HG03378 (cell line): Measurements from ENCODE around the gene RIT1.
"Not testable (repeated sequence)": the region's sequence is repeated elsewhere in the genome, so short reads cannot be mapped to it uniquely, and the experiment has no call there.

ENCODE experiments used
- ATAC-seq: cut with Tn5 transposase; IDR thresholded peaks from one replicate; pipeline ENCODE4 v1.9.1; 2021; ENCODE audit warnings: mild to moderate bottlenecking, moderate library complexity; ENCODE audit not compliant: unreplicated experiment

The RIT1 gene

DNA sequence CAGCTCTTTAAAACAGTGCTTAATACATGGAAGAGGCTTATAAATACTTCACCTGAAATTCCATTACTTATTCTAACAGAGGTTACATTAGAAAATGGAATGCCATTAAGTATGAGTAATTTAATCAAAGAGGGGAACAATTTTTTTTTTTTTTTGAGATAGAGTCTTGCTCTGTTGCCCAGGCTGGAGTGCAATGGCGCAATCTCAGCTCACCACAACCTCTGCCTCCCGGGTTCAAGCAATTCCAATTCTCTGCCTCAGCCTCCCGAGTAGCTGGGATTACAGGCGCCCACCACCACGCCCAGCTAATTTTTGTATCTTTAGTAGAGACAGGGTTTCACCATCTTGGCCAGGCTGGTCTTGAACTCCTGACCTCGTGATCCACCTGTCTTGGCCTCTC is 15.5 kb downstream of the RIT1 start:
- ATAC-seq: not testable (repeated sequence)

DNA sequence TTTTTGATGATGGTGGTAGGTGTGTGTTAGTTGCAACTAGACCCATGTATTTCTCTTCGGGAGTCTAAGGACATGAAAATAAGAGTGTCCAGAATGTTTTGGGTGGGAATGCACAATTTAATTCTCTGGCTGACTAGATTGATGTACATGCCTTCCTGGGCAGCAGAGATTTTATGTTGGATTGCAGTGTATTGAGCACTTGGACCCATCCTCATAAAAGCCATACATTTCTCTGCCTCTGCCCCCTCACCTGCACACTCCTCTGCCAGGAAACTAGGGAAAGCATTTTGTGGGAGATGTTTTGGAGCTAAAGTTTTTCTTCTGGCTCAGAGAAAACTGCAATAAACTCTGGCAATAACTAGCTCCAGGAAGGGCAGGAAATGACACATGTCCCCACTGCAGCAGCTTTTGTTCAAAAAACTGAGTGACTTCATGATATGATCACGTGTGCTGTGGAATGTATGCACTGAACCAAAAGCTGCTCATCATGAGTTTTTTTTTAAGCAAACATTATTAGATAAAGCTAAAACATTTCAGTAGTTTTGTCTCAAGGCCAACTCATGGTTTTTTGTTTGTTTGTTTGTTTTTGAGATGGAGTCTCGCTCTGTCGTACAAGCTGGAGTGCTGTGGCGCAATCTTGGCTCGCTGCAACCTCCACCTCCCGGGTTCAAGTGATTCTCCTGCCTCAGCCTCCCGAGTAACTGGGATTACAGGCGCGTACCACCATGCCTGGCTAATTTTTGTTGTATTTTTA is 17.6 kb downstream of the RIT1 start:
- ATAC-seq: no peak

DNA sequence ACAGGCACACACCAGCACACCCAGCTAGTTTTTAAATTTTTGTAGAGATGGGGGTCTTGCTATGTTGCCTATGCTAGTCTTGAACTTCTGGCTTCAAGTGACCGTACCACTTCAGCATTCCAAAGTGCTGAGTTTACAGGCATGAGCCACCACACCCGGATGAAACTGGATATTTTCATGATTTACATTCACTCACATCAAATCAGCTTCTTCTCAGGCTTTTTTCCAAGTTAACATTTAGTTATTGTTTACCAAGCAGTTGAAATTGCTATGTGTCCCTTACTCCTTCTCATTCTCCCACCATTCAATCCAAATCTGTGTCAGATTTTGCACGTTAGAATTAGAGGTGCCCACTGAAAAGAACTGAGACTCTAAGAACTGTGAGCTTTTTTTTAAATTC is 18.4 kb downstream of the RIT1 start:
- ATAC-seq: no peak

DNA sequence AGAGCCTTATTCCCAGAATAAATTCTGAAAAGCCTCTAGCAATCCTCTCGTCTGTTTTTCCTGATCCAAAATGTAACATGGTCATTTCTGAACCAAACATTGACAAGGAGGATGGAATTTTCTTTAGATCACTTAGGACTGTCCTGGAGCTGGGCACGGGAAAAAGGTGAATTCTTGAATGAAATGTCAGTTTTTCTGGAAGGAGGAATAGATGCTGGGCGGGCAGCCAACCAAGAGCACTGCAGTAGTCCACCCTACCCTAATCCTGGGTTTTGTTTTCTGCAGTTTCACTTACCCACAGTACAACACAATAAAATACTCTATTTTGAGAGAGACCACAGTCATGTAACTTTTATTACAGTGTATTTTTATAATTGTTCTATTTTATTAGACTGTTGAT is 20.9 kb downstream of the RIT1 start:
- ATAC-seq: no peak

DNA sequence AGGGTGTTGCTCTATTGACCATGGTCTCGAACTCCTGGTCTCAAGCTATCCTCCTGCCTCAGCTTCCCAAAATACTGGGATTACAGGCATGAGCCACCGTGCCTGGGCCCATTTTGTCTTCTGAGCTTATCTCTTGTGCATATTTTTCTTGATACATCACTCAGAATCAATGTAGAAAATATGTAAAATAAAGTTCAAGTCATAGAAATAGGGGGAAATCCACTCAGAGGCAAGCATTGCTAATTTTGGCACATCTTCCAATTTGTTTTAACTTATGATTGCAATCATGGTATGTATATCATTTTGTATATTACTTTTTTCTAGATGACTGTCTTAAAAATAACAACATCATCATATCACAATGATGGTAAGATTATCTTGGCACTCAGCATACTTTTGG is 21.6 kb downstream of the RIT1 start:
- no peak for ATAC-seq

DNA sequence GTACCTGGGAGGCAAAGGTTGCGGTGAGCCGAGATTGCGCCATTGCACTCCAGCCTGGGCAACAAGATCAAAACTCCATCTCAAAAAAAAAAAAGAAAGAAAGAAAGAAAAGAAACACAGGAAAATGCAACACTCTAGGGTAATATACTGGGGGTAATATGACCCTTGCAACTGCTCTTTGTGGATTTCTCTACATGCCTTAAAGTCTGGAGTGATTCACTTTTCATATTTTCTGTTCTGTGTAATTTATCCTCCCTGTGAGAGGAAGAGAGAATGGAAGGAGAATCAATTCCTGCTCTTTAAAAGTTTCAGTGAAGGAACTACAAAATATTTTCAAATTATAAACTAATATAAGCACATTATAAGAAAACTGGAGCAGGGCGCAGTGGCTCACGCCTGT is 22.7 kb downstream of the RIT1 start:
- no peak for ATAC-seq

DNA sequence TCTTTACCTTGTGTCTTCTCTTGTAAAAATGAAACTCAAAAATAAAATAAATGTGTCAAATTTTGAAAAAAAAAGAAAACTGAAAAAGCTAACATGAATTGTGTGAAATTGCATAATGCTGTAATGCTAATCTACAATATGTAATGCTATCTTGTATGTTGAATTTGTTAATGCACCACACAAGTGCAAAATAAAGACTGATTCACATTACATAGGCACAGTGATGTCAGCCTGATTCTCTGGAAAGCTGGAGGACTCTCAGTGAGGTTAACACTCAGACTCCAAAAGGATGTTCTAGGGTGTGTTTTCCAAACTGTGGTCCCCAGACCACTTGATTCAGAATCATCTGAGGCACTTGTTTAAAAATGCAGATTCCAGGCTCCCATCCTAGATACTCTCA is 26.2 kb downstream of the RIT1 start:
- ATAC-seq: no peak

DNA sequence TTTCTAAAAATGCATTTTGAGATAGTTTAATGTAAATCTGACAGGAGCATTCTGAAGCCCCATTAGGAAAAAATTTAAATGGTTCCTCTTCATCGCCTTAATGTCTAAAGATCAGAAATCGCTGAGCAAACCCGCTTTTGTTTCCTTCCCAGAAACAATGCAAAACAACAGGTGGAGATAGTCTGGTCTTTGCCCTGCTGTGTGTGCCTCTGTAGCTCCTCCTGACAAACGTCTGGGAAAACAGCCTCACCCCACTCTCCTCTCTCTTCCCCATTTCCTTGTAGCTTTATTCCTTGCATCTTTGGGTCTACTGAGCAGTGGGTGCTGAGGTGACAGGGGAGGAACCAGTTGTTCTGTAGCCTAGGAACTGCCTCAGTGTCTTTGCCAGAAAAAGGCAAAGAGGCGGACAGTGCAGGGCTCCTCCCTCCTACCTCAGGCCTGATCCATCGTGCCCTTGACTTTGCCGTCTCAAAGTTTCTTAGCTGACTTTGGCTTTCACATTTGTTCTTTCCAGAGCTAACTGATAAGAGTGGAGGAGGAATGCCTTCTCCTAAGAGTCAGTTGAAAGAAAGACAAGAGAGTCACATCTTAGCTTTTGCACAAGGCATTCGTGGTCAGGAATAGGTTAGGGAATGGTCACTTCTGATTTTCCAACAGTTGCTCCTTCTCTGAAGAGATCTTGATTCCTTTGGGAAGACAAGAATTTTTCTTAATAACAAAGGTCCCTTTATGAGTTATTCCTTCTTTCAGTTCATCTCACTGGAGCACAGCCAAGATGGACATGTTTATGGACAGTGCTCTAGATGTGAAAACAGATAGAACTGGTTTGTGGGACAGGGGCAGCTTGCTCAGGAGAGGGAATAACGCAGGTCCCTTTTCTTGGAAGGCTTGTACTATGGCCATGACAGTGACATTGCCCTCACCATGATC is 26.9 kb downstream of the RIT1 start:
- no peak for ATAC-seq

DNA sequence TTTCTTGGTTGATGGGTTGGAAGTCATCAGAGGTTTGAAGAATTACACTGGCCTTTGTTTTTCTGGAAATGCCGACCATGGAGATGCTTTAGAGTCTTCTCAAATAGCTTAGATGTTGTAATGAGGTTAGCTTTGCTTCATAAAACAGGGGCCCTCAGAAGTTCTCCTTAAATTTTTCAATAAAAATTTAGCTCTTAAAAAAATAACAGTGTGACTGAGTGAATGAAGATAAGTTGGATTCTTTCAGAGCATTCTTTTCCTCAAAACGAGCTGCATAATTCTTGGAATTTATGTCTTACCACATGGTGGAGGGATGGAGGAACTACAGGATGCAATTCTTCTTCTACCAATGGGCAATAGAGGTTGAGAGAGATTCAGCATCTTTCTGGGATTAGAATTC is 28.4 kb downstream of the RIT1 start:
- no peak for ATAC-seq

DNA sequence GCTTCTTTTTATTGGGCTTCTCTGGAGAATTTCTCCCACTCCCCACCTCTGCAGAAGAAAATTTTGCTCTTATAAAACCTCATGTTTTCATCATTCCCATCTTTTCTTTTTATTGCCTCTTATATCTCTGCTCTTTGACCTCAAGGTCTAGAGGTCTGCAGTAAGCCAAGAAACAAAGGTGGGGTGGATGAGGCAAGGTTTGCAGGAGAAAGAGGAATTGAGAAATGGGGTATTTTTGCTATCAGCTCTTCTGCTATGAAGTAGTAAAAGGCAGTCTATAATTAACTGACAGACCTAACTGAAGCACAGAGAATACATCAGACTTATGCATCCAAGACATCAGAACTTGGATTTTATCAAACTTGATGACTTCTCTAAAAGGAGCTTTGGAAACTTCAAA is 28.9 kb downstream of the RIT1 start:
- no peak for ATAC-seq

DNA sequence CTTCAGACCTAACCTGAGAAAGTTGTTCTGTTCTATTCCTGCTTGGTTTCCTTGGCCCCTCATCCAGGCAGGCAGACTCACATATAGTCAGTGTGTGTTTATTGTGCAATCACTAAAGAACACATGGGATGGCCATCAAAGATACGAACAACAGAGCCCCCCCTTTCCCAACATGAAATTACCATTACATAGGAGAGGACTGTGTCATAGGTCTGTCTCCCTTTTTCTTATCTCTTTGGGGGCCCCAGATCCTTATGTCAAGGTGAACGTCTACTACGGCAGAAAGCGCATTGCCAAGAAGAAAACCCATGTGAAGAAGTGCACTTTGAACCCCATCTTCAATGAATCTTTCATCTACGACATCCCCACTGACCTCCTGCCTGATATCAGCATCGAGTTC is 30.2 kb downstream of the RIT1 start:
- ATAC-seq: no peak

DNA sequence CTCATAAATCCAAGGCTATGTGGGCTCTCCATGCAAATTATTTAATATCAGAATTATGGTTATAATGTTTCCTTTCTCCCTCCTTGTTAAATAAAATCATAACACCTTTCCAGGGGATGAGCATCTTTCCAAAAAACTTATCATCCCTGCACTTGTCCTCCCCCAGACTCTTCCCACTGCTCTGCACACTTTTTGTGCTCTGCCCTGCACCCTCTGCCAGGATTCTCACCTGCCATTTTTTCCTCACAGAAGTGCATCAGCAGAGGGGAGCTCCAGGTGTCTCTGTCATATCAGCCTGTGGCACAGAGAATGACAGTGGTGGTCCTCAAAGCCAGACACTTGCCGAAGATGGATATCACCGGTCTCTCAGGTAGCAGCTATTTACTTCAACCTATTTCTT is 30.9 kb downstream of the RIT1 start:
- ATAC-seq: no peak

DNA sequence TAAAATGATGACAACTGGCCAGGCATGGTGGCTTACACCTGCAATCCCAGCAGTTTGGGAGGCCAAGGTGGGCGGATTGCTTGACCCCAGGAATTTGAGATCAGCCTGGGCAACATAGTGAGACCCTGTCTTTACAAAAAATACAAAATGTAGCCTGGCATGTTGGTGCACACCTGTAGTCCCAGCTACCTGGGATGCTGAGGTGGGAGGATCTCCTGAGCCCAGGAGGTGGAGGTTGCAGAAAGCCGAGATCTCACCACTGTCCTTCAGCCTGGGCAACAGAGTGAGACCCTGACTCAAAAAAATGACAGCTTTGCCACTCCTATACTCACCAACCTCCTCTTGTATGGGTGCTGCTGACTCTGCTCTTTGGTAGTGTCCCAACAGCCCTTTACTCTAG is 33.2 kb downstream of the RIT1 start:
- no peak for ATAC-seq

DNA sequence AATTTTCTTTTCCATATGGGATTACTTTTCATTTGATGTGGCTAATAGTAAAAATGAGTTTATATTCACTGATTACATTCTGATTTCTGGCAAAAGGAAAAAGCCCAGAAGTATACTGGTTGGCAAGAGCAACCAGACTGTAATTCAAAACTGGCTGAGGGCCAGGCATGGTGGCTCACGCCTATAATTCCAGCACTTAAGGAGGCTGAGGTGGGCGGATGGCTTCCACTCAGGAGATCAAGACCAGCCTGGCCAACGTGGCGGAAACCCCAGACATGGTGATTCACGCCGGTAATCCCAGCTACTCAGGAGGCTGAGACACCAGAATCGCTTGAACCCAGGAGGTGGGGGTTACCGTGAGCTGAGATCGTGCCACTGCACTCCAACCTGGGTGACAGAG is 37.3 kb downstream of the RIT1 start:
- no peak for ATAC-seq

DNA sequence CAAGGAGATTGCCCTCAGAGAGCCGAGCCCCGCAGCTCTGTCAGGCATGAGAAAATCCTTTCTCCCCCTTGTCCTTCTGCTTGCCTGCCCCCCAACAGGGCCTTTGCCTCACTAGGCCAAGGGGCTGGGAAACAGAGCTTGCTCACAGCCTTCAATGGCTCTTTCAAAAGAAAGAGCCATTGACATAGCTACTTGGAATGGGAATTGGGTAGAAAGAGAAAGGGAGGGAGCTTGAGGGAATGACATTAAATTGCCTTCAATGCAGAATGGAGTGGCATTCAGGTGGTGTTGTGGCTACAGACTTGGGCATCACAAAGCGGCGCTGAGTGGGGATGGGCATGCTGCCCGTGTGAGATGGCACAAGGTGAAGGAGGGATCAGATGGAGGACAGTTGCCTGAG is 38.6 kb downstream of the RIT1 start:
- no peak for ATAC-seq

DNA sequence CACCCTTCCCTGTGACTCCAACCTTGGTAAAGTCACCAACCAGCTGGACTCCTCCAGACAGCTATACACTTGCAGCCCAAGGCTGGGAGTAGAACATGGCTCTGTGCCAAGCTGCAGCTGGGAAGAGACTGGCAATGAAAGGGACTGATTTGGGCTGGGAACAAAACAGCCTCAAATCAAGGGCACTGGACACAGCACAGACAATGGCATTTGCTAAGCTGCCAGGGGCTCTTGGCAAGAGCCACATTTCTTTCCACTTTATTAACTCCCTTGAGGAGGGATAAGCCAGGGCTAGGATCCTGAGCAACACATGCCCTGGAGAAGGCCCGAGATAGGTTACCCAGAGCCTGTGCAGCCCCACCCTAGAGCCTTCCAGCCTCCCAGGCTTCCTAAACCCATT is 39.8 kb downstream of the RIT1 start:
- no peak for ATAC-seq

DNA sequence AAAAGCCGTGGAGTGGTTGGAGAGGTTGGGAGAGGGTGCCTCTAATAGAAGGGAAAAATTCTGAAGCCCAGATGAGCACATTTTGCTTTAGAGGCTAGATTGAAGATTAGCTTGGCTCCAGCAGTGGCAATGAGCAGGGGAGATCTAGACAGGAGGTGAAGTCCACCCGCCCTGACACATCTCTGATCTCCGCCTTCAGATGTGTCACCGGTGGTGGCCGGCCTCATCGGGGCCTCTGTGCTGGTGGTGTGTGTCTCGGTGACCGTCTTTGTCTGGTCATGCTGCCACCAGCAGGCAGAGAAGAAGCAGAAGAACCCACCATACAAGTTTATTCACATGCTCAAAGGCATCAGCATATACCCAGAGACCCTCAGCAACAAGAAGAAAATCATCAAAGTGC is 43.4 kb downstream of the RIT1 start:
- ATAC-seq: no peak

DNA sequence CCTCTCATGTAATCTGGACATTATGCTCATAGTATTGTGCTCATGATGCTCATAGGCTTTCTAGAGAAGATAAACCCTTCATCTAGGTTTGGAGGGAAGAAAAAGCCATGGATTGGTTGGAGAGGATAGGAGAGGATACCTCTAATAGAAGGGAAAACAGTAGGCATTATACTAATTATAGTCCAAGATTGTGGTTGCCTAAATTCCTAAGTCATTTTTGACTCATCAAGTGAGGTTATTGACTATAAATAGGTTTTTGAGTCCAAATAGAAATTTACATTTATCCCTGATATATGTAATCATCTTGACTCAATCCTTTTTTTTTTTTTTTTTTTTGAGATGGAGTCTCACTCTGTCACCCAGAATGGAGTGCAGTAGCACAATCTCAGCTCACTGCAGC is 46.8 kb downstream of the RIT1 start:
- ATAC-seq: no peak

DNA sequence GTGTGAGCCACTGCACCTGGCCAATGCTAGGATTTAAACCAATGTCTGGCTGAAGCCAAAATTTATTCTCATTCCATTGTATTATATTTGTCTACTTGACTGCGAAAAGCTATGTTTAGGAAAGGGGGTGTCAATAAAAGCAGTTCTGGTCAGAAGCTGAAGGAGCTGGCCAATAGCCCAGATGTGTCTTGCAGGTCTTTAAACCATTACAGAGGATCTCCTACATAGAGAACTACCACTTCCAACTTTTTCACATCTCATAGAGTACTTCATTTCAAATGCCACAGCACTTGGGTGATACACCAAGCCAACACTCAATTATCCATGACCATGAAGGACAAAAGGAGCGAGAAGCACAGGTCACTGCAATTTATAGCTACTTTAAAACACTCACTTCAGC is 49.3 kb downstream of the RIT1 start:
- no peak for ATAC-seq

DNA sequence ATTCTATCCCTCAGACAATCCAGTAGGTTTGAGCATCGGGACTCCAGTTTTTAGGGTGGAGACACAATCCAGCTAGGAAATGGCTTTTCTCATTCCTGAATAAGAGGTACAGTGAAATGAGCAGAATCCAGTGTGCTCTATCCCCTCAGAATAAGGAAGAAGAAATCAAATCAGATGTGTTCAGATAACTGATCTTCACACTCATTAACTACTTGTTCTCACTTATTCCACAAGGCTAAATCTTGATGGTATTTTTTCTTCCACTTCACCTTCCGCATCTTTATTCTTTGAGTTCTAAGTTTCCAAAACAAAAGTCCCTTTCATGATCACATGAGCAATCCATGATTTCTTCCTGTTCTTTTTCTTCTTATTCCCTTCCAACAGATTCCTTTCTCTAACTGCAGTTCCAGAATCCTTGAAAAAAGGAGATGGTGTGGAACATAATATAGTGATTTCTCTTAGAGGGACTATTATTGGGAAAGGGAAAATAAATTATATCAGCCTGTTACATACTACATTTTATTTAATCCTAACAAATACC is 50.1 kb downstream of the RIT1 start:
- ATAC-seq: no peak

DNA sequence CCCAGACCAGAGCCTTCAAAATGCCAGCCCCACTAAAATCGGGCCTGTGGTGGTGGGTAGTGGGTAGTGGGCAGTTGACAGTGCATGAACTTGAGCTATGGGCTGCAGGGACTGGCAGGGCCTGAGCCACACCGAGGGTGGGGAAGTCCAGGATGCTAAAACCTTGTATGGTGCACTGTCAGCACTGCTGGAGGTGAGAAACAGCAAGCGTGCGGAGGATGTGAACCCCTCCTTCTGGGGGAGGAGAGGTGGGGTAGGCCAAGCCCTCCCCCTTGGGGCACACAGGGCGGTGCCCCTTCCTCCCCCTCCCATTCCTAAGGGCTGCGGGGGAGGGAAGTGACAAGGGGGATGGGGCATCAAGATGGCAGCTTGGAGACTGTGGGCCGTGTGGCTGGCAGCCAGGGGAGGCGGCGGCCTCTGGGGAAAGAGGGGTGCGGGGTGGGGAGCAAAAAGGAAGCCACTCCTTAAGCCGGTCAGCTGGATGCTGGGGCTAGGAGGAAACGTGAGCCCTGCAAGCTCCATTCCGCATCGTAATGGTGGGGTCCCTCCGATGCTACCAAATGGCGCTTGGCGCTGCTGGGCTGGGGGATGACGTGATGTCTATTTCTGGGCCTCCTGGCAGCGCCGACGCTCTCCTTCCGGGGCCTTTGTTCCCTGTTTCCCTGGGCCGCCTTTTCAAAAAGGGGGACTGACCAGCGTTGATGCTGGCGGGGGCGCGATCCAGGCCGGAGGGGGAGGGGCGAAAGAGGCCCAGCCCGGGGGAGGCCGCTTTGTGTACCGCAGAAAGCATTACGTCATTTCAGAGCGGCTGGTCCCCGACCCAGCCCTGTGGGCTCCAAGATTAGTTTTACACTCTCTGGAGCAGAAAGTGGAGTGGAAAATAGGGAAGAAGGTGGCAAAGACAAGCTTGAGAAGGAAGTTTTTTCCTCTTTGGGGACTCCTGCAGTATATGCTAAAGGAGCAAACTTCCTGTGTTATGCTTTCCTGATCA is 51.0 kb downstream of the RIT1 start:
- no peak for ATAC-seq
